Neural cell (in vitro differentiated cells): ENCODE measurements around the gene HOXA3. TPM values are rescaled to one million over a fixed set of nuclear protein-coding genes. Genes with fewer than 3 reads are reported as not detected.

Source experiments
- H2AFZ ChIP-seq: fragments of 200-600, 300-800 bp; sonication (generic), shearing (Covaris generic); 2 replicates; pipeline ENCODE4 v1.6.0; 2014; ENCODE audit warnings: low read depth, mild to moderate bottlenecking, antibody characterized with exemption, low read length, moderate library complexity
- H3F3A ChIP-seq: fragments of 200-600 bp; shearing (Covaris generic); 2 replicates; pipeline ENCODE4 v1.6.1; 2016; ENCODE audit warnings: mild to moderate bottlenecking, moderate library complexity, mixed read lengths, antibody characterized with exemption, low read length; ENCODE audit not compliant: insufficient read depth, poor library complexity, severe bottlenecking
- H3K27ac ChIP-seq: fragments of 200-600, 300-800 bp; sonication (generic), shearing (Covaris generic); 2 replicates; pipeline ENCODE4 v1.5.1; 2014; ENCODE audit warnings: mild to moderate bottlenecking, low read length, moderate library complexity
- H3K27me3 ChIP-seq: fragments of 300-800, 200-600 bp; sonication (generic), shearing (Covaris generic); 2 replicates; pipeline ENCODE4 v1.6.0; 2014; ENCODE audit warnings: mild to moderate bottlenecking, low read depth, low read length, moderate library complexity; ENCODE audit not compliant: insufficient read depth
- H3K36me3 ChIP-seq: fragments of 300-800, 200-600 bp; sonication (generic), shearing (Covaris generic); 2 replicates; pipeline ENCODE4 v1.5.1; 2014; ENCODE audit warnings: mild to moderate bottlenecking, antibody characterized with exemption, low read length, moderate library complexity; ENCODE audit not compliant: insufficient read depth
- H3K4me2 ChIP-seq: fragments of 300-800, 200-600 bp; sonication (generic), shearing (Covaris generic); 2 replicates; pipeline ENCODE4 v1.6.0; 2014; ENCODE audit warnings: mild to moderate bottlenecking, low read length
- H3K4me3 ChIP-seq: fragments of 300-800, 200-600 bp; sonication (generic), shearing (Covaris generic); 2 replicates; pipeline ENCODE4 v1.5.1; 2014; ENCODE audit warnings: mild to moderate bottlenecking, low read length, moderate library complexity
- H3K79me2 ChIP-seq: fragments of 200-600 bp; shearing (Covaris generic); replicated peaks from 2 replicates; pipeline ENCODE4 v1.6.0; 2014; ENCODE audit warnings: mild to moderate bottlenecking, low read length, moderate library complexity; ENCODE audit not compliant: insufficient read depth
- H3K9ac ChIP-seq: fragments of 300-800, 200-600 bp; sonication (generic), shearing (Covaris generic); 2 replicates; pipeline ENCODE4 v1.6.1; 2016; ENCODE audit warnings: mild to moderate bottlenecking, low read length, mixed read lengths
- H3K9me2 ChIP-seq: fragments of 200-600 bp; shearing (Covaris generic); 2 replicates; pipeline ENCODE4 v1.6.1; 2016; ENCODE audit warnings: mild to moderate bottlenecking, low read length, mixed read lengths; ENCODE audit not compliant: insufficient read depth
- H3K9me3 ChIP-seq: fragments of 200-600, 300-800 bp; sonication (generic), shearing (Covaris generic); 2 replicates; pipeline ENCODE4 v1.6.1; 2016; ENCODE audit warnings: mild to moderate bottlenecking, mixed run types, low read length, moderate library complexity, mixed read lengths
- H4K20me1 ChIP-seq: fragments of 200-600 bp; shearing (Covaris generic); 2 replicates; pipeline ENCODE4 v1.6.1; 2016; ENCODE audit warnings: mild to moderate bottlenecking, mixed run types; ENCODE audit not compliant: insufficient read depth
- EP300 ChIP-seq: fragments of 450-650 bp; conservative IDR thresholded peaks from 2 replicates; pipeline ENCODE4 v1.6.1; 2014; ENCODE audit warnings: antibody characterized with exemption, mild to moderate bottlenecking, moderate library complexity; ENCODE audit not compliant: poor library complexity, severe bottlenecking
- EZH2 ChIP-seq: fragments of 200-600, 300-800 bp; shearing (Covaris generic), sonication (generic); IDR thresholded peaks from 2 replicates; pipeline ENCODE4 v1.6.1; 2014; ENCODE audit warnings: antibody characterized with exemption, low read length, borderline replicate concordance, mild to moderate bottlenecking; ENCODE audit not compliant: insufficient read depth, poor library complexity, severe bottlenecking
- MXI1 ChIP-seq: fragments of 450-650 bp; conservative IDR thresholded peaks from 2 replicates; pipeline ENCODE4 v1.6.1; 2014; ENCODE audit warnings: antibody characterized with exemption, mild to moderate bottlenecking; ENCODE audit not compliant: poor library complexity, severe bottlenecking
- POLR2AphosphoS5 ChIP-seq: IDR thresholded peaks from 2 replicates; pipeline ENCODE4 v1.6.1; 2012
- RAD21 ChIP-seq: fragments of 450-650 bp; conservative IDR thresholded peaks from 2 replicates; pipeline ENCODE4 v1.6.1; 2014; ENCODE audit warnings: antibody characterized with exemption, mild to moderate bottlenecking, moderate library complexity
- SMC3 ChIP-seq: fragments of 450-650 bp; conservative IDR thresholded peaks from 2 replicates; pipeline ENCODE4 v1.6.1; 2014; ENCODE audit warnings: antibody characterized with exemption, mild to moderate bottlenecking, moderate library complexity; ENCODE audit not compliant: poor library complexity
- TAF1 ChIP-seq: IDR thresholded peaks from 2 replicates; pipeline ENCODE4 v1.6.1; 2012; ENCODE audit warnings: low read depth
- polyA plus RNA-seq: library from polyadenylated mRNA; depleted of rRNA; stranded (reverse); fragments of >200 nt; gene quantifications from 2 replicates; pipeline ENCODE4 v1.2.3, GENCODE V29; 2014
- TF ChIP-seq, protein P1 (sequence below): fragments of 450-650 bp; IDR thresholded peaks from 2 replicates; pipeline ENCODE4 v1.5.1; 2014; ENCODE audit warnings: antibody characterized with exemption, mild to moderate bottlenecking, moderate library complexity; ENCODE audit not compliant: poor library complexity, severe bottlenecking
- TF ChIP-seq, protein P2 (sequence below): IDR thresholded peaks from 2 replicates; pipeline ENCODE4 v1.6.1; 2012; ENCODE audit warnings: borderline replicate concordance

Gene HOXA3
- polyA plus RNA-seq, 1 donor from 2014 or later, result not detected

DNA sequence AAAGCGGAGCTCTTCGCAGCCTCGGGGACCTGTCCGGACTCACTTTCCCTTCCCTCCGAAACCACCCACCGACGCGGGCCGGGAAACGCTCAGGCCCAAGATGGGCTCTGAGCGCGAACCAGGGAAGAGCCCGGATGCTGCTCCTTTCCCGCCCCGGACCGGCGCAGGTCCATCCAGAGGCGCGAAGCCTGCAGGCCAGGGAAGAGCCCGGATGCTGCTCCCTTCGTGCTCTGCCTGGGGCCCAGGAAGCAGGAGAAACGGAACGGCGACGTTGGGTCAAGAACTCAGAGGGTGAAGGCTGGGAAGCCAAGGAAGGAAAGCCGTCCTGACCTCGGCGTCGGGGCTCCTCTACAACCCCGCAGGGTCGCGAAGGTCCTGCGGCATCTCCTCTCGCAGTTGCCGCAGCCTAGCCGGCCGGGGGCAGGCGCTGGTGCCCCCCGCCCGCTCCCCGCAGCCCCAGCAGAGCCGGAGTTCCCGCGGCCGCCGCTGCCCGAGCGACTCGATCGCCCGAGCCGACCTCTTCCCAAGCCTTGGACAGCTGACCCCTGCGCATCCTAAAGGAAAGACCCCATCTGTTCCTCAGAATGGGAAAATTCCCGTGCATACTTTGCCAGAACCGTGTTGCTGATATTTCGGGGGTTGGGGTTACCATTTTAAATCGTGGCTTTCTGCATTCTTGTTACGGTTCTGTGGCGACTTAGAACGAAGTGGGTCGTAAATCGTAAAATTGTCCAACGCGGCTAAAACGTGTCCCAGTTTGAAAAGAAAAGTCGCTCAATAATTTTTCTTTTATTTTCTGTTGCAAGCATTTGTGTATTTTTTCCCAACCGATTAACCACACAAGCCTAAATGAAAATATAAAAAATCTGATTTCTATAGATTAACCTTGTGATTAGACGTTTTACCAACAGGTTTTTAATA is 64.1 kb downstream of the HOXA3 start:
- no peak overlapping the region for H3K4me3 ChIP-seq
- no peaks in the 10 kb centered on the region for H4K20me1 ChIP-seq
- peaks cover 89% of the 10 kb centered on the region for H3K27me3 ChIP-seq
- no peaks in the 10 kb centered on the region for H3K79me2 ChIP-seq
- H3K9me2 ChIP-seq, result no peaks in the 10 kb centered on the region
- TF ChIP-seq MXI1, result no peak
- no peak for TF ChIP-seq SMC3
- TF ChIP-seq RAD21, result no peak
- TF ChIP-seq TAF1, result no peak
- TF ChIP-seq, protein P1, sequence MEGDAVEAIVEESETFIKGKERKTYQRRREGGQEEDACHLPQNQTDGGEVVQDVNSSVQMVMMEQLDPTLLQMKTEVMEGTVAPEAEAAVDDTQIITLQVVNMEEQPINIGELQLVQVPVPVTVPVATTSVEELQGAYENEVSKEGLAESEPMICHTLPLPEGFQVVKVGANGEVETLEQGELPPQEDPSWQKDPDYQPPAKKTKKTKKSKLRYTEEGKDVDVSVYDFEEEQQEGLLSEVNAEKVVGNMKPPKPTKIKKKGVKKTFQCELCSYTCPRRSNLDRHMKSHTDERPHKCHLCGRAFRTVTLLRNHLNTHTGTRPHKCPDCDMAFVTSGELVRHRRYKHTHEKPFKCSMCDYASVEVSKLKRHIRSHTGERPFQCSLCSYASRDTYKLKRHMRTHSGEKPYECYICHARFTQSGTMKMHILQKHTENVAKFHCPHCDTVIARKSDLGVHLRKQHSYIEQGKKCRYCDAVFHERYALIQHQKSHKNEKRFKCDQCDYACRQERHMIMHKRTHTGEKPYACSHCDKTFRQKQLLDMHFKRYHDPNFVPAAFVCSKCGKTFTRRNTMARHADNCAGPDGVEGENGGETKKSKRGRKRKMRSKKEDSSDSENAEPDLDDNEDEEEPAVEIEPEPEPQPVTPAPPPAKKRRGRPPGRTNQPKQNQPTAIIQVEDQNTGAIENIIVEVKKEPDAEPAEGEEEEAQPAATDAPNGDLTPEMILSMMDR, result no peak
- TF ChIP-seq POLR2AphosphoS5, result no peak
- TF ChIP-seq, protein P2, sequence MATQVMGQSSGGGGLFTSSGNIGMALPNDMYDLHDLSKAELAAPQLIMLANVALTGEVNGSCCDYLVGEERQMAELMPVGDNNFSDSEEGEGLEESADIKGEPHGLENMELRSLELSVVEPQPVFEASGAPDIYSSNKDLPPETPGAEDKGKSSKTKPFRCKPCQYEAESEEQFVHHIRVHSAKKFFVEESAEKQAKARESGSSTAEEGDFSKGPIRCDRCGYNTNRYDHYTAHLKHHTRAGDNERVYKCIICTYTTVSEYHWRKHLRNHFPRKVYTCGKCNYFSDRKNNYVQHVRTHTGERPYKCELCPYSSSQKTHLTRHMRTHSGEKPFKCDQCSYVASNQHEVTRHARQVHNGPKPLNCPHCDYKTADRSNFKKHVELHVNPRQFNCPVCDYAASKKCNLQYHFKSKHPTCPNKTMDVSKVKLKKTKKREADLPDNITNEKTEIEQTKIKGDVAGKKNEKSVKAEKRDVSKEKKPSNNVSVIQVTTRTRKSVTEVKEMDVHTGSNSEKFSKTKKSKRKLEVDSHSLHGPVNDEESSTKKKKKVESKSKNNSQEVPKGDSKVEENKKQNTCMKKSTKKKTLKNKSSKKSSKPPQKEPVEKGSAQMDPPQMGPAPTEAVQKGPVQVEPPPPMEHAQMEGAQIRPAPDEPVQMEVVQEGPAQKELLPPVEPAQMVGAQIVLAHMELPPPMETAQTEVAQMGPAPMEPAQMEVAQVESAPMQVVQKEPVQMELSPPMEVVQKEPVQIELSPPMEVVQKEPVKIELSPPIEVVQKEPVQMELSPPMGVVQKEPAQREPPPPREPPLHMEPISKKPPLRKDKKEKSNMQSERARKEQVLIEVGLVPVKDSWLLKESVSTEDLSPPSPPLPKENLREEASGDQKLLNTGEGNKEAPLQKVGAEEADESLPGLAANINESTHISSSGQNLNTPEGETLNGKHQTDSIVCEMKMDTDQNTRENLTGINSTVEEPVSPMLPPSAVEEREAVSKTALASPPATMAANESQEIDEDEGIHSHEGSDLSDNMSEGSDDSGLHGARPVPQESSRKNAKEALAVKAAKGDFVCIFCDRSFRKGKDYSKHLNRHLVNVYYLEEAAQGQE, result no peak
- TF ChIP-seq EZH2, result no peak
- no peak for TF ChIP-seq EP300
- no peaks in the 10 kb centered on the region for H3F3A ChIP-seq
- H3K36me3 ChIP-seq, result no peaks in the 10 kb centered on the region
- H3K4me2 ChIP-seq, result no peak overlapping the region
- no peak overlapping the region for H3K9ac ChIP-seq
- H2AFZ ChIP-seq, result no peak overlapping the region
- H3K27ac ChIP-seq, result no peak overlapping the region
- peaks cover 15% of the 10 kb centered on the region for H3K9me3 ChIP-seq

- H3K9me2 ChIP-seq, result no peaks in the 10 kb centered on the region
- no peak overlapping the region for H2AFZ ChIP-seq
- H3K9me3 ChIP-seq, result peaks cover 13% of the 10 kb centered on the region
- H3K4me3 ChIP-seq, result no peak overlapping the region
- H3K27me3 ChIP-seq, result peaks cover 43% of the 10 kb centered on the region
- H3K9ac ChIP-seq, result no peak overlapping the region
- H3K79me2 ChIP-seq, result no peaks in the 10 kb centered on the region
- H3K27ac ChIP-seq, result no peak overlapping the region
- H4K20me1 ChIP-seq, result no peaks in the 10 kb centered on the region
- H3F3A ChIP-seq, result no peaks in the 10 kb centered on the region
- TF ChIP-seq, protein P1, result no peak
- TF ChIP-seq POLR2AphosphoS5, result no peak
- TF ChIP-seq, protein P2, result no peak
- TF ChIP-seq SMC3, result no peak
- TF ChIP-seq TAF1, result no peak
- no peak for TF ChIP-seq EP300
- TF ChIP-seq MXI1, result no peak
- TF ChIP-seq RAD21, result no peak
- no peaks in the 10 kb centered on the region for H3K36me3 ChIP-seq
- no peak overlapping the region for H3K4me2 ChIP-seq
These were observed 68.7 kb downstream of the HOXA3 start for GRCh38 chr7:27083646-27084045.
